Melanocyte of skin (primary cell): ENCODE results near the gene PAIP2B. TPM values are rescaled to one million over a fixed set of nuclear protein-coding genes. Genes with fewer than 3 reads are reported as not detected.

Experiments
- small RNA-seq, 2 donors: library from RNA; depleted of rRNA; stranded (forward); fragments of <200 nt; gene quantifications; one replicate each; pipeline ENCODE3, GENCODE V24; 2012
- total RNA-seq, 2 donors: library from RNA; depleted of rRNA; stranded (reverse); fragments of >200 nt; gene quantifications; 2 replicates each; pipeline ENCODE4 v1.2.3, GENCODE V29; 2012

PAIP2B gene
- under 1 TPM; 0.33 to 0.34 TPM for total RNA-seq

GRCh38 chr2:71226965-71227560 is at the start of gene PAIP2B:
Gene PAIP2B (minus strand): TSS chr2:71227103. CDS start chr2:71202589, 24,514 bp downstream.

Small RNA genes lying within 50 kb of the gene (small RNA-seq; reads per million reads assigned to genes)
- gene AC007881.1, result 0 reads per million in 2 donors

Other genes starting within 250 kb of the PAIP2B start
- gene ANKRD53, start 248.5 kb downstream of the PAIP2B start, total RNA-seq, result 1 to 10 TPM in 1 of 2 donors, under 1 TPM in 1; 0.67 to 1.4 TPM
- 10 to 100 TPM; 21.0 to 21.6 TPM for gene TEX261, start 232.2 kb downstream of the PAIP2B start, total RNA-seq
- gene NAGK, start 158.5 kb downstream of the PAIP2B start, total RNA-seq, result 10 to 100 TPM; 55.1 to 75.3 TPM
- 1 to 10 TPM; 4.0 to 6.2 TPM for gene MCEE, start 96.9 kb downstream of the PAIP2B start, total RNA-seq
- gene MPHOSPH10, start 96.5 kb downstream of the PAIP2B start, total RNA-seq, result 10 to 100 TPM in 1 of 2 donors, 1 to 10 TPM in 1; 9.3 to 16.0 TPM
- 10 to 100 TPM; 82.9 to 90.5 TPM for gene ZNF638, start 104.7 kb upstream of the PAIP2B start, total RNA-seq
- gene DYSF, start 226.5 kb upstream of the PAIP2B start, total RNA-seq, result under 1 TPM; 0.33 to 0.34 TPM